ENCODE measurements around the gene CCDC61. TPM values are rescaled to one million over a fixed set of nuclear protein-coding genes. Genes with fewer than 3 reads are reported as not detected.

The CCDC61 gene
- total and polyA plus RNA-seq, 2 of the 8 experiments (the other 6 are each of a cell fraction or from before 2014, with no cell fraction given): 7.8 to 17.4 TPM

GRCh38 chr19:46020819-46021125 lies 25.5 kb downstream of the CCDC61 start:
- FAIRE-seq: no peak
- TF ChIP-seq ASH2L (IDR thresholded peaks at IDR 0.05; ENCODE audit: low read length): no peak
- TF ChIP-seq CREB1 (IDR thresholded peaks at IDR 0.05): no peak
- no peak for TF ChIP-seq BACH1 (IDR thresholded peaks at IDR 0.05; ENCODE audit: low read length)
- no peak for TF ChIP-seq RXRA (IDR thresholded peaks at IDR 0.05; ENCODE audit: insufficient read depth, low read depth, low read length)
- no peak for TF ChIP-seq POLR2AphosphoS5 (IDR thresholded peaks at IDR 0.05; ENCODE audit: low read depth, low read length)
- no peak for TF ChIP-seq SAP30 (IDR thresholded peaks at IDR 0.05; ENCODE audit: insufficient read depth, insufficient replicate concordance, low read length)
- TF ChIP-seq CBX8 (IDR thresholded peaks at IDR 0.05; ENCODE audit: borderline replicate concordance, low read depth, low read length): no peak
- no peak for TF ChIP-seq GTF2F1 (IDR thresholded peaks at IDR 0.05; ENCODE audit: borderline replicate concordance, low read depth, low read length)
- TF ChIP-seq MAFK (IDR thresholded peaks at IDR 0.05; ENCODE audit: low read depth, low read length): no peak
- no peak for TF ChIP-seq TBP (IDR thresholded peaks at IDR 0.05; ENCODE audit: low read depth, low read length)
- TF ChIP-seq POLR2A (IDR thresholded peaks at IDR 0.05; ENCODE audit: control extremely low read depth in 1 of 2, low read depth in 2 of 2, low read length in 2 of 2): no peak
- TF ChIP-seq TEAD4 (IDR thresholded peaks at IDR 0.05; ENCODE audit: low read depth, low read length): no peak
- TF ChIP-seq SP2 (IDR thresholded peaks at IDR 0.05; ENCODE audit: low read length): no peak
- TF ChIP-seq CHD2 (IDR thresholded peaks at IDR 0.05; ENCODE audit: low read length): no peak
- TF ChIP-seq NRF1 (IDR thresholded peaks at IDR 0.05; ENCODE audit: low read depth, low read length): no peak
- TF ChIP-seq HDAC2 (IDR thresholded peaks at IDR 0.05; ENCODE audit: borderline replicate concordance in 1 of 2, low read depth in 2 of 2, low read length in 2 of 2): no peak

More at GRCh38 chr19:46020819-46021125, 25.5 kb downstream of the CCDC61 start:
- DNase-seq (ENCODE audit: low read depth in 1 of 2, low spot score in 2 of 2): no peak
- Histone ChIP-seq H3K36me3 (ENCODE audit: control insufficient read depth in 2 of 4, insufficient read depth in 4 of 4, low read length in 3 of 4) (no peaks in the 10 kb centered on the region; a peak in 2 of 8 replicates), H3K27me3 (replicated peaks in 1 of 4; ENCODE audit: control insufficient read depth in 3 of 4, extremely low read depth in 1 of 4, insufficient read depth in 3 of 4, low read length in 3 of 4) (peaks cover 2 to 9% (median 8%) of the 10 kb centered on the region in 4 experiments), H3K23ac (ENCODE audit: insufficient read length) (no peak overlapping the region), H3K27ac (ENCODE audit: low read depth, low read length) (no peak overlapping the region), H2BK20ac (ENCODE audit: low read length) (no peak overlapping the region), H3K18ac (ENCODE audit: extremely low read depth, low read length) (no peak overlapping the region), H3K14ac (ENCODE audit: insufficient read length) (no peak overlapping the region), H2BK15ac (ENCODE audit: low read length) (no peak overlapping the region), H2AFZ (ENCODE audit: low read length) (no peak overlapping the region), H2AK5ac (ENCODE audit: low read depth, low read length) (no peak overlapping the region), H3K4me1 (replicated peaks in 1 of 4; ENCODE audit: control insufficient read depth in 3 of 4, insufficient read depth in 4 of 4, low read length in 3 of 4) (peaks cover 0 to 17% (median 14%) of the 10 kb centered on the region in 4 experiments; a peak in 6 of 7 replicates), H4K5ac (ENCODE audit: insufficient read length, low read depth, low read length) (no peak overlapping the region), H3K4ac (replicated peaks; ENCODE audit: insufficient read length, low read depth, low read length) (no peak overlapping the region), H3K79me2 (ENCODE audit: control insufficient read depth in 1 of 2, insufficient read depth in 2 of 2, low read length in 2 of 2) (no peaks in the 10 kb centered on the region), H4K20me1 (replicated peaks in 1 of 2; ENCODE audit: control insufficient read depth in 1 of 2, insufficient read depth in 2 of 2, low read length in 2 of 2) (peaks cover 2 to 5% of the 10 kb centered on the region in 2 experiments), H4K91ac (replicated peaks; ENCODE audit: insufficient read length, low read length) (no peak overlapping the region), H3K4me2 (ENCODE audit: insufficient read depth in 1 of 2, low read depth in 2 of 2, low read length in 2 of 2) (no peak overlapping the region), H4K8ac (ENCODE audit: extremely low read depth, insufficient read depth, low read length) (no peak overlapping the region), H3K4me3 (ENCODE audit: extremely low read depth in 1 of 4, insufficient read depth in 2 of 4, low read depth in 3 of 4, low read length in 4 of 4) (no peak overlapping the region), H3K9me3 (ENCODE audit: insufficient read depth in 2 of 2, low read depth in 1 of 2, low read length in 1 of 2) (no peaks in the 10 kb centered on the region), H3K23me2 (ENCODE audit: low read depth, low read length) (peaks cover 8% of the 10 kb centered on the region; the same call in 1 of the 2 replicates), H2BK5ac (ENCODE audit: low read depth, low read length) (no peak overlapping the region), H3K56ac (replicated peaks; ENCODE audit: insufficient read length, low read depth, low read length) (no peak overlapping the region), H2BK12ac (ENCODE audit: low read depth, low read length) (no peak overlapping the region), H2BK120ac (replicated peaks; ENCODE audit: low read depth, low read length) (no peak overlapping the region), H3K9ac (replicated peaks in 1 of 4; ENCODE audit: extremely low read depth in 1 of 4, low read depth in 3 of 4, low read length in 3 of 4) (no peak overlapping the region), H3K79me1 (ENCODE audit: low read depth, low read length) (no peaks in the 10 kb centered on the region)
- ChIA-PET CTCF (ENCODE audit: partially characterized antibody) (interaction anchor here (0.6 to 17.0 kb wide), 7 partner anchors 11 to 247 kb away, joined by 3 to 250 read pairs (median 5); partner anchors contain the start of gene NANOS2), POLR2A (ENCODE audit: partially characterized antibody) (interaction anchor here (2.7 kb wide), 1 partner anchor 12 kb away, joined by 7 read pairs; no protein-coding TSS in a partner anchor)
- WGBS, 2 experiments (ENCODE audit: extremely low coverage in 1 of 2, insufficient coverage in 1 of 2, insufficient read length in 1 of 2, insufficient replicate concordance in 2 of 2, low coverage in 1 of 2, low lambda C conversion rate in 2 of 2, missing lambda C conversion rate in 1 of 2): 90% methylated on average over 7 of the region's 7 CpGs; no CpG with 5 or more reads in 1 of the 2 experiments

Data from H1 (cell line).